Heart left ventricle (tissue), 16 donors: Measurements from ENCODE around the gene MAMDC4. TPM values are rescaled to one million over a fixed set of nuclear protein-coding genes. Genes with fewer than 3 reads are reported as not detected.
"Not testable (repeated sequence)": the region's sequence is repeated elsewhere in the genome, so short reads cannot be mapped to it uniquely, and the experiment has no call there.

ENCODE experiments used
- ATAC-seq, 4 donors: fragments of 200-7000 bp; cut with Tn5 transposase; one replicate each; pipeline ENCODE4 v1.9.1; 2020 to 2022; ENCODE audit warnings: moderate library complexity in 4 of 4, mild to moderate bottlenecking in 3 of 4, moderate number of reproducible peaks in 1 of 4
- DNase-seq, 5 donors: peaks; one replicate each; pipeline ENCODE4 v3.0.0-alpha.2; 2020
- H3K27ac ChIP-seq, 12 donors: fragments of 200-600 bp; sonication (generic) in 4 of 12; one replicate each; pipeline versions ENCODE4 v1.5.0 to v1.8.0; 2016 to 2022; ENCODE audit warnings: mild to moderate bottlenecking in 2 of 12
- H3K27me3 ChIP-seq, 9 donors: fragments of 200-600 bp; sonication (generic) in 2 of 9; one replicate each; pipeline versions ENCODE4 v1.5.1 to v1.8.0; 2016 to 2022; ENCODE audit warnings: mild to moderate bottlenecking in 3 of 9
- H3K36me3 ChIP-seq, 9 donors: fragments of 200-600 bp; sonication (generic) in 2 of 9; one replicate each; pipeline versions ENCODE4 v1.5.0 to v1.8.0; 2018 to 2022; ENCODE audit warnings: mild to moderate bottlenecking in 2 of 9
- H3K4me1 ChIP-seq, 12 donors: fragments of 200-600 bp; sonication (generic) in 4 of 12; one replicate each; pipeline versions ENCODE4 v1.5.0 to v1.8.0; 2016 to 2022; ENCODE audit warnings: mild to moderate bottlenecking in 3 of 12
- H3K4me3 ChIP-seq, 12 donors: fragments of 200-600 bp; sonication (generic) in 4 of 12; one replicate each; pipeline versions ENCODE4 v1.5.0 to v1.8.0; 2017 to 2022; ENCODE audit warnings: mild to moderate bottlenecking in 9 of 12, moderate library complexity in 4 of 12
- H3K9me3 ChIP-seq, 12 donors: fragments of 200-600 bp; sonication (generic) in 4 of 12; one replicate each; pipeline versions ENCODE4 v1.5.0 to v1.8.0; 2016 to 2022; ENCODE audit warnings: mild to moderate bottlenecking in 1 of 12
- POLR2A ChIP-seq, 2 donors: fragments of 450-650 bp; IDR thresholded peaks; one replicate each; pipeline ENCODE4 v1.6.1; 2017; ENCODE audit warnings: antibody characterized with exemption in 2 of 2, mild to moderate bottlenecking in 2 of 2, moderate library complexity in 2 of 2
- WGBS, 4 donors: extraction: QIAGEN DNeasy Blood & Tissue Kit in 2 of 4; methylation state at CpG; one replicate each; pipeline versions ENCODE4 v1.1.5 to v1.1.7; 2013 to 2018; 5-methylcytosine and 5-hydroxymethylcytosine counted together
- intact Hi-C, 10 donors: fragments of 100-400 bp; cut with DNase I; formaldehyde crosslinking; loops; one replicate each; pipeline versions ENCODE4 v1.11.1 to v1.14.2; 2022
- long read RNA-seq, 3 donors: library from polyadenylated mRNA; unstranded; transcript quantifications; one replicate each; pipeline ENCODE4 v2.0.0, GENCODE V29; 2020 to 2021
- polyA plus RNA-seq, 2 donors: library from polyadenylated mRNA; stranded (reverse); fragments of 200-250 nt; gene quantifications; one replicate each; pipeline ENCODE4 v1.2.3, GENCODE V29; 2013
- total RNA-seq, 9 donors: library from RNA; depleted of rRNA in 2 of 9; stranded (reverse); fragments of >200 nt in 2 of 9; fragmentation: NEBNext Ultra II Directional in 3 of 9; extraction: Animal tissue kit (Norgen Biotek cat#: 25700) in 3 of 9; gene quantifications; one replicate each; pipeline versions ENCODE4 v1.1.0 to v1.2.4, GENCODE V29; 2016 to 2023
- TF ChIP-seq, protein P1 (sequence below), 12 donors: fragments of 200-600 bp; sonication (generic) in 4 of 12; IDR thresholded peaks; one replicate each; pipeline versions ENCODE4 v1.5.0 to v1.8.0; 2018 to 2022; ENCODE audit warnings: antibody characterized with exemption in 12 of 12, mild to moderate bottlenecking in 5 of 12
- donor health status: ischemic (EF 13 %, LVEDD 7.1; RV severe dilation, severe dysfunction).
- donor health status: healthy with polysubstance abuse.
- donor health status: DM: no; HTN: yes; CAD: no.
- donor health status: DM: no; HTN: no; CAD: no.
- donor health status: ischemic (EF 25% LVEDD 6.9; RV normal size, moderate dysfunction).
- donor health status: ischemic (EF 25% LVEDD 5.7; RV mildly dilated, moderate dysfunction).
- donor health status: healthy.
- donor health status: DM: yes; HTN: yes; CAD: no.
- donor health status: ischemic (EF 35%, LVEDD 5.7; RV mildly dilated, moderate dysfunction).
- donor health status: nonischemic (EF 11% LVEDD 7.7; RV severe dilation, severe dysfunction).
- donor health status: DM: yes; HTN: yes; CAD: no.
- donor health status: PGD.
- donor health status: ischemic (EF 29% LVEDD 5.4; RV normal size, mild dysfunction).
- donor health status: nonischemic (EF 23%, LVEDD 6.1; RV moderate dilation, normal function).

Gene MAMDC4
- 1 to 10 TPM; 2.9 to 8.3 (median 6.1) TPM for total RNA-seq
- 10 to 100 TPM in 1 of 2 donors, 1 to 10 TPM in 1; 4.5 to 14.9 TPM for polyA plus RNA-seq
- long read RNA-seq, donor 1, partial matches to known transcripts, result 4 of 14 reads
- long read RNA-seq, donor 1, other reads (novel, unspliced or antisense), result 10 of 14 reads
- long read RNA-seq, donor 2, partial matches to known transcripts, result 5 of 11 reads
- long read RNA-seq, donor 2, other reads (novel, unspliced or antisense), result 6 of 11 reads
- long read RNA-seq, donor 3, partial matches to known transcripts, result 7 of 15 reads
- long read RNA-seq, donor 3, other reads (novel, unspliced or antisense), result 8 of 15 reads

DNA sequence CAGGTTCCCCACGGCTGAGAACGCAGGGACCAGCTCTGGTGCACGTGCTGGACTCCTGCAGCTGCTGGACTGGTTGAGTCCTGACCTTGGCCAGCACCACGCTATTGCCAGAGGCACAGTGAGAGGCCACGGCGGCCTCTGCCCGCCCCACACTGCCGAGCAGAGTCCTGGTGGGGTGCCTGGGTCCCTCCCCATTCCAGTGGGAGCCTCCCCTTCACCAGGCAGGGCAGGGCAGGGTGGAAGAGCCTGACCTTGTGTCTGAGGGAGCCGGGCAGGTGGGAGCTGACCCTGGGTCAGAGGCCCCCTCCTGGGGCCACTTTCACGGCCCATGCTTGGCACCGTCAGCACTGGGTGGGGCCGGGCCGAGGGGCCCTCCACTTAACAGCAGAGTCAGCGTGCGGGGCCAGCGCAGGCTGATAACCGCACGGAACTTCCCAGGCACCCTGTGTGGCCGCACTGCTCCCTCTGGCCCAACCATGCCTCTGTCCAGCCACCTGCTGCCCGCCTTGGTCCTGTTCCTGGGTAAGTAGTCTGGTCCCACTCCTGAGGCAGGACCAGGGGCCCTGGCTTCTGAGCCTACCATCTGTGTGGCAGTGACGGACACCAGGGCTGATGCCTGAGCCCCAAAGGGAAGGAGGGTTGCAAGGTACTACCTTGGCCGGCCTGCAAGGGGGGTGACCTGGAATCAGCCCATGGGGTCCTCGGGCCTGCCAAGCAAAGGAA, at the start of gene MAMDC4:
MAMDC4 (plus strand) TSS at position 406 of the 723 bp plus-strand sequence; CDS start at position 477, 71 bp downstream.
- peaks cover 0 to 6% (median 0%) of the 10 kb centered on the region in 9 donors for H3K27me3 ChIP-seq
- DNase-seq (peak in 2 of 5 donors; percentile 37 to 59), ATAC-seq (no peak)
- no peak within 1 kb of the TSS for H3K4me3 ChIP-seq
- H3K4me1 ChIP-seq, result peaks cover 4 to 43% (median 21%) of the 10 kb centered on the region in 12 donors
- intact Hi-C loops, result loop anchor here in 3 of 10 donors (5.0 kb wide), 2 partner anchors 75 to 90 kb away; partner anchors contain the start of gene FBXW5 (in 2 of the 3)
- WGBS, 4 donors, result 42 to 63% (median 51%) methylated on average over 17 to 23 of the region's 23 CpGs
- no peaks in the 10 kb centered on the region for H3K9me3 ChIP-seq
- H3K36me3 ChIP-seq, result peaks cover 0 to 15% (median 9%) of the 10 kb centered on the region in 9 donors
- TF ChIP-seq, protein P1, sequence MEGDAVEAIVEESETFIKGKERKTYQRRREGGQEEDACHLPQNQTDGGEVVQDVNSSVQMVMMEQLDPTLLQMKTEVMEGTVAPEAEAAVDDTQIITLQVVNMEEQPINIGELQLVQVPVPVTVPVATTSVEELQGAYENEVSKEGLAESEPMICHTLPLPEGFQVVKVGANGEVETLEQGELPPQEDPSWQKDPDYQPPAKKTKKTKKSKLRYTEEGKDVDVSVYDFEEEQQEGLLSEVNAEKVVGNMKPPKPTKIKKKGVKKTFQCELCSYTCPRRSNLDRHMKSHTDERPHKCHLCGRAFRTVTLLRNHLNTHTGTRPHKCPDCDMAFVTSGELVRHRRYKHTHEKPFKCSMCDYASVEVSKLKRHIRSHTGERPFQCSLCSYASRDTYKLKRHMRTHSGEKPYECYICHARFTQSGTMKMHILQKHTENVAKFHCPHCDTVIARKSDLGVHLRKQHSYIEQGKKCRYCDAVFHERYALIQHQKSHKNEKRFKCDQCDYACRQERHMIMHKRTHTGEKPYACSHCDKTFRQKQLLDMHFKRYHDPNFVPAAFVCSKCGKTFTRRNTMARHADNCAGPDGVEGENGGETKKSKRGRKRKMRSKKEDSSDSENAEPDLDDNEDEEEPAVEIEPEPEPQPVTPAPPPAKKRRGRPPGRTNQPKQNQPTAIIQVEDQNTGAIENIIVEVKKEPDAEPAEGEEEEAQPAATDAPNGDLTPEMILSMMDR (IDR thresholded peaks at IDR 0.05), result no peak
- no peak for TF ChIP-seq POLR2A (IDR thresholded peaks at IDR 0.05)
- H3K27ac ChIP-seq, result peak within 1 kb of the TSS in 9 of 12 donors; percentile 18 to 97 (median 46)

- intact Hi-C loops, result loop anchor here in 1 of 10 donors (5.0 kb wide), 1 partner anchor 34 kb away; no protein-coding TSS in a partner anchor
- not testable (repeated sequence) for H3K4me3 ChIP-seq, H3K27ac ChIP-seq, DNase-seq, H3K9me3 ChIP-seq, ATAC-seq, H3K36me3 ChIP-seq
- WGBS, 4 donors, result 92 to 100% (median 93%) methylated on average over 5 to 8 of the region's 9 CpGs
- Histone ChIP-seq H3K27me3 (peaks cover 6 to 44% (median 15%) of the 10 kb centered on the region in 9 donors), H3K4me1 (peaks cover 7 to 42% (median 27%) of the 10 kb centered on the region in 12 donors)
Observed at GRCh38 chr9:136803009-136803550, 49.1 kb upstream of the MAMDC4 start.

GRCh38 chr9:136803551-136804508, 48.3 kb upstream of the MAMDC4 start:
- WGBS, 4 donors, result 93 to 97% (median 96%) methylated on average over 22 of the region's 22 CpGs
- intact Hi-C loops, result loop anchor here in 1 of 10 donors (5.0 kb wide), 1 partner anchor 33 kb away; no protein-coding TSS in a partner anchor
- H3K9me3 ChIP-seq, result no peaks in the 10 kb centered on the region
- DNase-seq (no peak), ATAC-seq (no peak)
- peaks cover 4 to 38% (median 12%) of the 10 kb centered on the region in 9 donors for H3K27me3 ChIP-seq
- H3K4me3 ChIP-seq, result no peak overlapping the region
- no peak overlapping the region for H3K27ac ChIP-seq
- TF ChIP-seq POLR2A (IDR thresholded peaks at IDR 0.05), result no peak
- TF ChIP-seq, protein P1 (IDR thresholded peaks at IDR 0.05), result no peak
- peaks cover 0 to 3% (median 0%) of the 10 kb centered on the region in 9 donors for H3K36me3 ChIP-seq
- H3K4me1 ChIP-seq, result peaks cover 10 to 45% (median 28%) of the 10 kb centered on the region in 12 donors
